GM21390 (cell line): Measurements from ENCODE around the gene HNRNPCL2.
"Not testable (repeated sequence)": the region's sequence is repeated elsewhere in the genome, so short reads cannot be mapped to it uniquely, and the experiment has no call there.

ENCODE experiments used
- ATAC-seq: cut with Tn5 transposase; IDR thresholded peaks from one replicate; pipeline ENCODE4 v1.9.1; 2021; ENCODE audit not compliant: unreplicated experiment

Gene HNRNPCL2

GRCh38 chr1:13116754-13117153 lies at the start of gene HNRNPCL2:
HNRNPCL2 (minus strand) TSS chr1:13116854; CDS start chr1:13116400, 454 bp downstream.
- not testable (repeated sequence) for ATAC-seq

- not testable (repeated sequence) for ATAC-seq
Observed at GRCh38 chr1:13165531-13165930, 48.9 kb upstream of the HNRNPCL2 start, which contains the start of gene HNRNPCL4. HNRNPCL4 (minus strand) TSS chr1:13165631; CDS start chr1:13165467, 164 bp downstream.

GRCh38 chr1:13155909-13156308 lies 39.3 kb upstream of the HNRNPCL2 start, which contains the start of gene PRAMEF26:
PRAMEF26 (minus strand) TSS chr1:13156009; CDS start chr1:13153095, 2,914 bp downstream.
- not testable (repeated sequence) for ATAC-seq

- not testable (repeated sequence) for ATAC-seq
Observed at GRCh38 chr1:13070474-13070873, 46.2 kb downstream of the HNRNPCL2 start, which contains the start of gene PRAMEF25. PRAMEF25 (plus strand) TSS chr1:13070774; CDS start chr1:13073694, 2,920 bp downstream.
